K562 (cell line): ENCODE results near the gene KCNJ10. TPM values are rescaled to one million over a fixed set of nuclear protein-coding genes. Genes with fewer than 3 reads are reported as not detected.

Experiments used
- CREB1 ChIP-seq, 2 experiments: sonication (generic) in 1 of 2; formaldehyde crosslinking in 1 of 2; IDR thresholded peaks; 2 replicates each; pipeline versions ENCODE4 v1.6.1 to v1.8.0; 2012 to 2022; ENCODE audit warnings: inconsistent platforms in 1 of 2, mild to moderate bottlenecking in 1 of 2, missing genetic modification reagents in 1 of 2, moderate library complexity in 1 of 2
- JUND ChIP-seq, 2 experiments: IDR thresholded peaks; 2 replicates in 1 of 2; 3 replicates in 1 of 2; pipeline ENCODE4 v1.6.1; 2011; ENCODE audit warnings: borderline replicate concordance in 2 of 2, low read depth in 2 of 2, low read length in 2 of 2, improper control_type of control experiment in 1 of 2, missing biosample characterization in 1 of 2, missing genetic modification characterization in 1 of 2, missing genetic modification reagents in 1 of 2
- SPI1 ChIP-seq: IDR thresholded peaks from 2 replicates; pipeline ENCODE4 v1.6.1; 2011; ENCODE audit warnings: low read depth, low read length, control low read depth, borderline replicate concordance
- polyA plus RNA-seq, 8 experiments: library from polyadenylated mRNA; depleted of rRNA in 4 of 8; stranded (reverse) in 5 of 8; unstranded in 3 of 8; fragments of >200 nt; fragmentation: Nextera tagmentation in 2 of 8; fragmentation: Illumina TruSeq in 1 of 8; extraction: Ambion mirVana in 2 of 8; extraction: Trizol in 1 of 8; gene quantifications; 2 replicates each; pipeline versions ENCODE4 v1.2.1 to v1.2.3, GENCODE V29; 2011 to 2014; ENCODE audit warnings: inconsistent platforms in 1 of 8, missing spikeins in 1 of 8
- total RNA-seq, 7 experiments: library from RNA; depleted of rRNA in 6 of 7; stranded (reverse); fragments of >200 nt in 6 of 7; fragmentation: Illumina TruSeq in 2 of 7; extraction: Trizol in 2 of 7; gene quantifications; 2 replicates each; pipeline versions ENCODE4 v1.2.1 to v1.2.3, GENCODE V29; 2011 to 2021; ENCODE audit warnings: low replicate concordance in 1 of 7
- TF ChIP-seq, protein P1 (sequence below): fragments of 250-450 bp; sonication (Bioruptor Pico); IDR thresholded peaks from 2 replicates; pipeline ENCODE4 v1.4.0; 2020

KCNJ10 gene
- total and polyA plus RNA-seq, 9 of the 15 experiments (the other 6 are each of a cell fraction or from before 2014, with no cell fraction given), result 0.06 to 0.11 TPM; not detected in 7

DNA sequence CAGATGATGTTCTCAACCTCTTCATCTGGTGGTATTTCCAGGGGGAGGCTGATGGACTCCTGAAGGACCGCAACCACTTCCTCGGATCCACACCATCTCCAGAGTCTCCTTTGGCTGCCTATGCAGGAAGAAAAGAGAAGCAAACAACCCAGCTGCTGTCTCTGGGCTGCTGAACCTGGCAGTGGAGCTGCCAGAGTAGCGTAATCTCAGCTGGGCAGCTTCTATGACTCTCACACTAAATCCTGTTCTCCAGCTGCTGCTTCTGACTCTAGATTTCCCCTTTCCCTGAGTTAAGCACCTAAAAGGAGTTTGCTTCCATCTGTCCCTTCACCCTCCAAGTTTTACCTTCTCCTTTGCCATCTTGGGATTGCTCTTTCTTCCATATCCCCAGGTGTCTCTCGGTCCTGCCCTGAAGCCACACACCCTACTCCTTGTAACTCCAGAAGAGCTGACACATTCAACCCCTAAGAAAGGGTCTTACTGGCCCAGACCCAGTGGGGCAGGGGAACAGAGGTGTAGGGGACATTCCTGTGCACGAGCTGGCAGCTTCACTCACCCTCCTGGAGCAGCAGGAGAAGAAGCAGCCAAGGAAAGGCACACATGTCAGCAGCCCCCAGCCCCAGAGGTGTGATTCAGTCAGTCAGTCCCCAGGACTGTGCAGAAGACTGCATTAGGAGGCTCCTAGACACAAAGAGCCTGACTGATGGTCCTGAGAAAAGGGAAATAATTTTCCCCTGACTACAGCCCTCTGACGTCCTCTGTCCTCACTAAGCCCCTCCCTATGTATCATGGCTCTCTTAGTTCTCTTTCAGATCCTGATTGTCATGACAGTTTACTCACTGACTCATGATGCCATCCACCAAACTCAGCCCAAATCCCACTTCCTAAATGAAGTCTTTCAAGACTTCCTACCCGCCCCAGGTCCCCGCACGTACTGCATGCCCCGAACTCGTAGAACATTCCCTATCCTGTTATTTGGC is 116.1 kb downstream of the KCNJ10 start, which contains the start of gene SLAMF9 (continued):
- TF ChIP-seq, protein P1, sequence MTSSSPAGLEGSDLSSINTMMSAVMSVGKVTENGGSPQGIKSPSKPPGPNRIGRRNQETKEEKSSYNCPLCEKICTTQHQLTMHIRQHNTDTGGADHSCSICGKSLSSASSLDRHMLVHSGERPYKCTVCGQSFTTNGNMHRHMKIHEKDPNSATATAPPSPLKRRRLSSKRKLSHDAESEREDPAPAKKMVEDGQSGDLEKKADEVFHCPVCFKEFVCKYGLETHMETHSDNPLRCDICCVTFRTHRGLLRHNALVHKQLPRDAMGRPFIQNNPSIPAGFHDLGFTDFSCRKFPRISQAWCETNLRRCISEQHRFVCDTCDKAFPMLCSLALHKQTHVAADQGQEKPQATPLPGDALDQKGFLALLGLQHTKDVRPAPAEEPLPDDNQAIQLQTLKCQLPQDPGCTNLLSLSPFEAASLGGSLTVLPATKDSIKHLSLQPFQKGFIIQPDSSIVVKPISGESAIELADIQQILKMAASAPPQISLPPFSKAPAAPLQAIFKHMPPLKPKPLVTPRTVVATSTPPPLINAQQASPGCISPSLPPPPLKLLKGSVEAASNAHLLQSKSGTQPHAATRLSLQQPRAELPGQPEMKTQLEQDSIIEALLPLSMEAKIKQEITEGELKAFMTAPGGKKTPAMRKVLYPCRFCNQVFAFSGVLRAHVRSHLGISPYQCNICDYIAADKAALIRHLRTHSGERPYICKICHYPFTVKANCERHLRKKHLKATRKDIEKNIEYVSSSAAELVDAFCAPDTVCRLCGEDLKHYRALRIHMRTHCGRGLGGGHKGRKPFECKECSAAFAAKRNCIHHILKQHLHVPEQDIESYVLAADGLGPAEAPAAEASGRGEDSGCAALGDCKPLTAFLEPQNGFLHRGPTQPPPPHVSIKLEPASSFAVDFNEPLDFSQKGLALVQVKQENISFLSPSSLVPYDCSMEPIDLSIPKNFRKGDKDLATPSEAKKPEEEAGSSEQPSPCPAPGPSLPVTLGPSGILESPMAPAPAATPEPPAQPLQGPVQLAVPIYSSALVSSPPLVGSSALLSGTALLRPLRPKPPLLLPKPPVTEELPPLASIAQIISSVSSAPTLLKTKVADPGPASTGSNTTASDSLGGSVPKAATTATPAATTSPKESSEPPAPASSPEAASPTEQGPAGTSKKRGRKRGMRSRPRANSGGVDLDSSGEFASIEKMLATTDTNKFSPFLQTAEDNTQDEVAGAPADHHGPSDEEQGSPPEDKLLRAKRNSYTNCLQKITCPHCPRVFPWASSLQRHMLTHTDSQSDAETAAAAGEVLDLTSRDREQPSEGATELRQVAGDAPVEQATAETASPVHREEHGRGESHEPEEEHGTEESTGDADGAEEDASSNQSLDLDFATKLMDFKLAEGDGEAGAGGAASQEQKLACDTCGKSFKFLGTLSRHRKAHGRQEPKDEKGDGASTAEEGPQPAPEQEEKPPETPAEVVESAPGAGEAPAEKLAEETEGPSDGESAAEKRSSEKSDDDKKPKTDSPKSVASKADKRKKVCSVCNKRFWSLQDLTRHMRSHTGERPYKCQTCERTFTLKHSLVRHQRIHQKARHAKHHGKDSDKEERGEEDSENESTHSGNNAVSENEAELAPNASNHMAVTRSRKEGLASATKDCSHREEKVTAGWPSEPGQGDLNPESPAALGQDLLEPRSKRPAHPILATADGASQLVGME (CRISPR knock-in tag), result no peak
- peak; percentile 28; the same call in 1 of the 2 replicates for TF ChIP-seq SPI1
- 0 out of 2 replicates have a peak, but pooled peaks have one; percentile 26 for TF ChIP-seq JUND (IDR thresholded peaks at IDR 0.05; ENCODE audit: borderline replicate concordance, low read depth, low read length)
- TF ChIP-seq JUND (tag; IDR thresholded peaks at IDR 0.05; ENCODE audit: borderline replicate concordance, low read depth, low read length), result 0 out of 3 replicates have a peak, but pooled peaks have one; percentile 25
- no peak for TF ChIP-seq CREB1 (IDR thresholded peaks at IDR 0.05)
- TF ChIP-seq CREB1 (CRISPR knock-in tag; IDR thresholded peaks at IDR 0.05), result 0 out of 2 replicates have a peak, but pooled peaks have one; percentile 22
